Osteoblast (primary cell): ENCODE data around the gene GTF2A1. TPM values are rescaled to one million over a fixed set of nuclear protein-coding genes. Genes with fewer than 3 reads are reported as not detected.

Experiments
- DNase-seq: peaks from one replicate; pipeline ENCODE4 v3.0.0; 2011; ENCODE audit warnings: low spot score, mixed read lengths; ENCODE audit not compliant: insufficient read length; ENCODE audit errors: missing footprints
- H2AFZ ChIP-seq: 2 replicates; pipeline ENCODE4 v1.6.0; 2011; ENCODE audit warnings: mild to moderate bottlenecking, low read length
- H3K27ac ChIP-seq: 2 replicates; pipeline ENCODE4 v1.5.1; 2011; ENCODE audit warnings: mild to moderate bottlenecking, low read depth, low read length, moderate library complexity
- H3K27me3 ChIP-seq: 2 replicates; pipeline ENCODE4 v1.6.0; 2012; ENCODE audit warnings: mild to moderate bottlenecking, control low read depth, inconsistent platforms, low read length, moderate library complexity; ENCODE audit not compliant: insufficient read depth
- H3K36me3 ChIP-seq: 2 replicates; pipeline ENCODE4 v1.5.1; 2011; ENCODE audit warnings: mild to moderate bottlenecking, low read length, control low read depth, moderate library complexity; ENCODE audit not compliant: insufficient read depth
- H3K4me1 ChIP-seq: 2 replicates; pipeline ENCODE4 v1.5.1; 2011; ENCODE audit warnings: mild to moderate bottlenecking, low read length, control low read depth, moderate library complexity; ENCODE audit not compliant: insufficient read depth
- H3K4me2 ChIP-seq: 2 replicates; pipeline ENCODE4 v1.6.0; 2011; ENCODE audit warnings: mild to moderate bottlenecking, low read length; ENCODE audit not compliant: insufficient read depth
- H3K4me3 ChIP-seq: fragments of 200-600 bp; sonication (generic); 3 replicates; pipeline ENCODE4 v1.5.1; 2012; ENCODE audit warnings: mild to moderate bottlenecking, low read length, inconsistent platforms; ENCODE audit not compliant: insufficient read depth
- H3K79me2 ChIP-seq: 2 replicates; pipeline ENCODE4 v1.6.0; 2012; ENCODE audit warnings: mild to moderate bottlenecking, low read length, control low read depth, inconsistent platforms; ENCODE audit not compliant: insufficient read depth
- H3K9me3 ChIP-seq: 2 replicates; pipeline ENCODE4 v1.5.1; 2011; ENCODE audit warnings: low read depth, low read length, control low read depth
- H4K20me1 ChIP-seq: 2 replicates; pipeline ENCODE4 v1.6.0; 2012; ENCODE audit warnings: mild to moderate bottlenecking, low read length, control low read depth; ENCODE audit not compliant: insufficient read depth
- total RNA-seq: library from RNA; depleted of rRNA; stranded (reverse); fragments of >200 nt; gene quantifications from 2 replicates; pipeline ENCODE4 v1.2.3, GENCODE V29; 2012
- TF ChIP-seq, protein P1 (sequence below): IDR thresholded peaks from 2 replicates; pipeline ENCODE4 v1.5.1; 2011; ENCODE audit warnings: mild to moderate bottlenecking, low read depth, low read length, moderate library complexity; ENCODE audit errors: extremely low read depth

Gene GTF2A1
- total RNA-seq, 1 donor = 35.8 TPM

DNA sequence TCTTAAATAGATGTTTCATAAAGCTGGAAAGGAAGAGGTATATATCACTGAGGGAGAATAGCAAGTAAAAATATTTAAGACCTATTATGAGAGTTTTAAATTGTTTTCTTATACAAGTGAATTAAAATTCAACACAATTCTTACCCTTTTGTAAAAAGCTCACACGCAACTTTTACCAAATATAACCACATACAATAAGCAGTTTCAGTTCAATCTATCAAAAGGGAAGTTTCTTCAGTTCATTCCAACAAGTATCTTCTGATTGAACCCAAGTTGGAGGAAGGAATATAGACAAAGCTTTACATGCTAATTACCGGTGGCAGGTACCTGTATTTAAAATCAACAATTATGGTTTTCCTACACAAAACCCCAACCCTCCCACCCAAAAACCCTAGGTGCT is 41.1 kb downstream of the GTF2A1 start:
- TF ChIP-seq, protein P1, sequence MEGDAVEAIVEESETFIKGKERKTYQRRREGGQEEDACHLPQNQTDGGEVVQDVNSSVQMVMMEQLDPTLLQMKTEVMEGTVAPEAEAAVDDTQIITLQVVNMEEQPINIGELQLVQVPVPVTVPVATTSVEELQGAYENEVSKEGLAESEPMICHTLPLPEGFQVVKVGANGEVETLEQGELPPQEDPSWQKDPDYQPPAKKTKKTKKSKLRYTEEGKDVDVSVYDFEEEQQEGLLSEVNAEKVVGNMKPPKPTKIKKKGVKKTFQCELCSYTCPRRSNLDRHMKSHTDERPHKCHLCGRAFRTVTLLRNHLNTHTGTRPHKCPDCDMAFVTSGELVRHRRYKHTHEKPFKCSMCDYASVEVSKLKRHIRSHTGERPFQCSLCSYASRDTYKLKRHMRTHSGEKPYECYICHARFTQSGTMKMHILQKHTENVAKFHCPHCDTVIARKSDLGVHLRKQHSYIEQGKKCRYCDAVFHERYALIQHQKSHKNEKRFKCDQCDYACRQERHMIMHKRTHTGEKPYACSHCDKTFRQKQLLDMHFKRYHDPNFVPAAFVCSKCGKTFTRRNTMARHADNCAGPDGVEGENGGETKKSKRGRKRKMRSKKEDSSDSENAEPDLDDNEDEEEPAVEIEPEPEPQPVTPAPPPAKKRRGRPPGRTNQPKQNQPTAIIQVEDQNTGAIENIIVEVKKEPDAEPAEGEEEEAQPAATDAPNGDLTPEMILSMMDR = no peak
- H2AFZ ChIP-seq = no peak overlapping the region

DNA sequence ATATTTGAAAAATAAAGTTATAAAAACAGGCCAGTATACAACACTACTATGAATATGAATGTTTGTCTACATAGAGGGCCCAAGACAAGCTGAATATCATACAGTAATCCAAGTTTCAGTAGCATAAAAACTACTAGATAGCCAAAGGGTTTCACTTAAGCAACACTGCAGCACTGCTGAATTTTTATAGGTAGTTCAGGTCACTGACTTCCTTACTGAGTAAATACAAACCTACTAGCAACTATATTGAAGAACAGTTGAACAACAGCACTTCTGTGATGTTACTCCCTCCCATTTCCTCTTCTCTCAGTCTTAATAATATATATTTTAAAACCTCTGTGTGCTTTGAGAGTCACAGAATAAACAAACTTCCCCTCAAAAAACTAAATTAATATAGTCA is 42.7 kb downstream of the GTF2A1 start:
- Histone ChIP-seq H3K27ac (peak overlapping the region; percentile 47), H3K36me3 (no peaks in the 10 kb centered on the region), H3K4me3 (peak overlapping the region; percentile 65), H2AFZ (peak overlapping the region; percentile 48), H3K4me2 (peak overlapping the region; percentile 85), H4K20me1 (no peaks in the 10 kb centered on the region), H3K4me1 (peaks cover 10% of the 10 kb centered on the region), H3K79me2 (peaks cover 10% of the 10 kb centered on the region), H3K9me3 (no peaks in the 10 kb centered on the region), H3K27me3 (no peaks in the 10 kb centered on the region)
- TF ChIP-seq, protein P1 = no peak
- no peak for DNase-seq

More for the DNA sequence above, 41.1 kb downstream of the GTF2A1 start:
- H4K20me1 ChIP-seq = no peaks in the 10 kb centered on the region
- H3K27me3 ChIP-seq = no peaks in the 10 kb centered on the region
- H3K36me3 ChIP-seq = peaks cover 3% of the 10 kb centered on the region
- H3K9me3 ChIP-seq = no peaks in the 10 kb centered on the region
- peaks cover 15% of the 10 kb centered on the region for H3K79me2 ChIP-seq
- H3K4me1 ChIP-seq = peaks cover 14% of the 10 kb centered on the region
- no peak overlapping the region for H3K4me3 ChIP-seq
- no peak overlapping the region for H3K4me2 ChIP-seq
- H3K27ac ChIP-seq = no peak overlapping the region
- DNase-seq = no peak

DNA sequence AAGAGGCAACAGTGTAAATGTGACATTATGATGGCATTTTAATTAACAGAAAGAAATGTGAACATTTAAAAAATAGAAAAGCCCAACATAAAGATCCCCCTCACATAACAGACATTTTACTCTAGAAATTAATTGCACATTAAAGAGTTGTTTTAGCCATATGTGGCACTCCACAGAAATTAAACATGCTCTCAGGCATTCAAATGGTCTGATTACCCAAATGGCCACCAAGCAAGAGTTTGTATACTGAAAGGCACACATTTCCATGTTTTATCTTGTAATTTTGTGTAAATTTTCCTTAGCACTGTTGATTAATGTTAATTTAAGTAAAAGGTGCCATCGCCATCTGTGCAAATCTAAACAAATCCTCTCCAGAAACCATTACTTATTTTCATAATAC is 43.5 kb downstream of the GTF2A1 start:
- TF ChIP-seq, protein P1 = no peak
- Histone ChIP-seq H3K4me2 (peak overlapping the region; percentile 85), H3K27me3 (no peaks in the 10 kb centered on the region), H3K27ac (peak overlapping the region; percentile 47), H3K79me2 (peaks cover 7% of the 10 kb centered on the region), H3K4me1 (peaks cover 14% of the 10 kb centered on the region), H3K4me3 (peak overlapping the region; percentile 65), H4K20me1 (no peaks in the 10 kb centered on the region), H3K9me3 (no peaks in the 10 kb centered on the region), H3K36me3 (no peaks in the 10 kb centered on the region), H2AFZ (peak overlapping the region; percentile 48)
- DNase-seq = no peak

DNA sequence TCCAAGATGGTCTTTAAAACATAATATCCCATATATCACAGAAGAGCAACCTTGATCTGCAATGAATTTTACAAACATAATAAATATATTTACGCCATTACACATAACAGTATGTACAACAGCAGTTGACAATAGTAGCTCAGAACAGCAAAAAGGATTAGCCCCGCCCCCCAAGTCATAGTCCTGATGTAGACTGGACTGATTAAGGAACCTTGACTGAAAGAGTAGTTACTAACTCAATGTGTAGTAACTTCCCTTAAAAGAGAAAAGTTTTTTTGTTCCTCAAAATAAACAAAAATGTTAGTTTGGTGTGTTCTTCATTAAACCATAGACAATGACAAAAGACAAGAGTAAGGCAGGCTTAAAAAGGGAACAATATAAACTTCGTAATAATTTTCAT is 44.5 kb downstream of the GTF2A1 start:
- H3K27ac ChIP-seq = no peak overlapping the region
- TF ChIP-seq, protein P1 = no peak
- H4K20me1 ChIP-seq = no peaks in the 10 kb centered on the region
- no peak overlapping the region for H3K4me2 ChIP-seq
- DNase-seq = no peak
- H3K36me3 ChIP-seq = no peaks in the 10 kb centered on the region
- H3K9me3 ChIP-seq = no peaks in the 10 kb centered on the region
- H3K4me1 ChIP-seq = peaks cover 15% of the 10 kb centered on the region
- no peaks in the 10 kb centered on the region for H3K27me3 ChIP-seq
- H2AFZ ChIP-seq = no peak overlapping the region
- no peaks in the 10 kb centered on the region for H3K79me2 ChIP-seq
- no peak overlapping the region for H3K4me3 ChIP-seq
